ENCODE measurements around the gene TSNAXIP1.
A peak's percentile ranks its signal among the peaks of the same experiment; 100 is the strongest.
"Not testable (repeated sequence)": the region's sequence is repeated elsewhere in the genome, so short reads cannot be mapped to it uniquely, and the experiment has no call there.

TSNAXIP1 gene

DNA sequence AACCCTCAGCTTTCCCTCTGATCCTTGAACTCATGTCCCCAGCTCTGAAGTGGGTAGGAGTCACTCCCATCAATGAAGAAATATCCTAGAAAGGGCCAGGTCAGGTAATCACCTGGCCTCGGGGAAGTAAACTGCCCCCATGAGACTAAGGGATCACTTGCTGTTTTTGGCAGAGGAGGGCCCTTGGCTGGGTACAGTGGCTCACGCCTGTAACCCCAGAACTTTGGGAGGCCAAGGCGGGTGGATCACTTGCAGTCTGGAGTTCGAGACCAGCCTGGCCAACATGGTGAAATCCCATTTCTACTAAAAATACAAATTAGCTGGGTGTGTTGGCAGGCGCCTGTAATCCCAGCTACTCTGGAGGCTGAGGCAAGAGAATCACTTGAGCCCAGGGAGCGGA is 57.4 kb downstream of the TSNAXIP1 start:
- DNase-seq = not testable (repeated sequence)

DNA sequence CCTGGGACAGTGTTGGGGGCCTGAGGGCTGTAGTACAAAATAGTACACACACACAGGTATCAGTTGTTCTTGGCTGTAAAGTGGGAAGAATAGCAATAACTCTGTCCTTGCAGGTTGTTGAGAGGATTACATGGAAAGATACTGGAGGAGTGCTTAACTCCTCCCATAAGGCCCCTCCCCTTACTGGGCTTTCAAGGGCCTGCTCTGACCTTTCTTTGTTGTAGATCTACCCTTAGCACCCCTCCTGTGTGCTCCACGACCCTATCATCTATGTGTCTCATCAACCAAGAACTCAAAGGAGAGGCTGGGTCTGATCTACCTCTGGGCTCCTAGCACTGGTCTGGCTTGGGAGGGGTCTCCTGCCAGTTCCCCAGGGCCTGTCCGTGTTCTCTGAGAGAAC is 57.9 kb downstream of the TSNAXIP1 start:
- no peak for DNase-seq

DNA sequence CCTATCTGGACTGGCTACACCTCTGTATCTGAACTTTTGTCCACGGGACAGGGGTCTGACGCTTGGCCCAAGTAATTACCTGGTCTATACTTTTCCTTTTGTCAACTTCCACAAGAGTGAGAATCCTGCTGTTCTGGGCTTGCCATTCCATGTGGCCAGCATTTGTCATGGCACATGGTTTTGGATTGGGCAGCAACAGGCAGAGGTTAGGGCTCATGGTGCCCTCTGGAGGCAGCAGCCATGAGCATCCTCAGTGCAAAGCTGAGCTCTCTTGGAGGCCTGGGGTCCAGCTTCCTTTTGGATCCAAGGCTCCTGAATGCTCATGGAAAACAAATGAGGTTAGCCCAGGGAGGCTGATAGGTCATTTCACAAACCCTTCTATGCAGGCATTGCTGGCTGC is 58.6 kb downstream of the TSNAXIP1 start:
- no peak for DNase-seq

DNA sequence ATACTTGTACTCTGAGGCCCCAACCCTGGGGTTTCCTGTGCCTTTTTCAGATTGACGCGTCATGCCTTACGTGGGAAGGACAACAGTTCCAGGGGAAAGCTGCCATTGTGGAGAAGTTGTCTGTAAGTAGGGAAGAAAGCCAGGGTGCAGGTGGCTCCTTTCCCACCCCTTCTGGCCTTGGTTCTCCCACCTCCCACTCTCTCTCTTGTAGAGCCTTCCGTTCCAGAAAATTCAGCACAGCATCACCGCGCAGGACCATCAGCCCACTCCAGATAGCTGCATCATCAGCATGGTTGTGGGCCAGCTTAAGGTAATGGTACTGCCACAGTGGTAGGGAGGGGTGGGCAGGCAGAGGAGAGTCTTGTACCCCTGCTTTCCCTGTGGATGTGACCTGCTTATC is 61.6 kb downstream of the TSNAXIP1 start:
- DNase-seq = no peak

DNA sequence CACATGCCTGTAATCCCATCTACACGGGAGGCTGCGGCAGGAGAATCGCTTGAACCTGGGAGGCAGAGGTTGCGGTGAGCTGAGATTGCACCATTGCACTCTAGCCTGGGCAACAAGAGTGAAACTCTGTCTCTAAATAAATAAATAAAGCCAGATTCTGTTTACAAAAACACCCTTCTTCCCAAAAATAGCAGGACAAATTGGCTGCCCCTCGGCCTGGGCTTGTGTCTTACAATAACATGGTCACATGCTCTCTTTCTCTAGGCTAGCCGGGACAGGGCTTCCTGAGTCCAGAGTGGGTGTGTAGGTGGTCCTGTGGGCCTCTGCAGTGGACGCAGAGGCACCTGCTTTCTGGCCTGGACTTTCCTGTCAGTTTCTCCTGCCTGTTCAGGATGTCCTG is 63.0 kb downstream of the TSNAXIP1 start:
- DNase-seq = no peak

DNA sequence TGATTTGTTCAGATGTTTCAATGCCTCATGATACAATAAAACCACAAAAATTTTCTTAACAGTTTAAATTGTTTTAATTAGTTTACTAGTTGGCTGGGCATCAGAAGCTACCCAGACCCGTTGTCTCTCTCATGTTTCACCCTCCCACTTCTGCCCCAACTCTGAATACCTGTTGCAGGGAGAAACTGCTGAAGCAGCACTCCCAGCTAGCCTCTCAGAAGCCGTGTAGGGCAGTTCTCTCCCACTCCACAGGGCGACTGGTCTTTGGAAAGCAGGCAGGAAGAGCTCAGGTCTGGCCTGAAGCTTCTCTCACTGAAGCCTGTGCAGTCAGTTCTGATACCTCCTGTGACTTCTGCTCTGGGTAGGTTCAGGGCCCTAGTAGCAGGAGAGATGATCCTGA is 64.6 kb downstream of the TSNAXIP1 start:
- DNase-seq = no peak

DNA sequence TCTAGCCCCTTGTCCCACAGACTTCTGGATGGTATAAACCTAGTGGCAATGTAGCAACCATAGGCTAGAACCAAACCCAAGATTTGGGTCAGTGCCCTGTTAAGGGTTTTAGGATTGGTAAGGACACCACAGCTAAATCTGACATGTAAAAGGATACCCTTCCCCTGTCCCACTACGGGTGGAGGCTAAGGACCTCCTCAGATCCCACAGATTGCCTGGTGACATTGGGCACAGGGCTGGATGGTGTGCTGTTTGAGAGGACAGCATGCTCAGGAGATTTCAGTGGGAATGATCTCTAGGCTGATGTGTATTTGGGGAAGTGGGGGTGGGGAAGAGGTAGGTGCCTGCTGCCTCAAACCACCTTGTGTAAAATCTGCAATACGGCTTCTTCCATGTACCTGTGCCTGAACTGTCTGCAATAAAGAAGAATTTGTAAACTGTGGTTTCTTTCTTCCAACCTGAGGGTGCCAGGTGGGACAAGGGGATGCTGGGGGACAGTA is 65.5 kb downstream of the TSNAXIP1 start:
- DNase-seq = no peak

DNA sequence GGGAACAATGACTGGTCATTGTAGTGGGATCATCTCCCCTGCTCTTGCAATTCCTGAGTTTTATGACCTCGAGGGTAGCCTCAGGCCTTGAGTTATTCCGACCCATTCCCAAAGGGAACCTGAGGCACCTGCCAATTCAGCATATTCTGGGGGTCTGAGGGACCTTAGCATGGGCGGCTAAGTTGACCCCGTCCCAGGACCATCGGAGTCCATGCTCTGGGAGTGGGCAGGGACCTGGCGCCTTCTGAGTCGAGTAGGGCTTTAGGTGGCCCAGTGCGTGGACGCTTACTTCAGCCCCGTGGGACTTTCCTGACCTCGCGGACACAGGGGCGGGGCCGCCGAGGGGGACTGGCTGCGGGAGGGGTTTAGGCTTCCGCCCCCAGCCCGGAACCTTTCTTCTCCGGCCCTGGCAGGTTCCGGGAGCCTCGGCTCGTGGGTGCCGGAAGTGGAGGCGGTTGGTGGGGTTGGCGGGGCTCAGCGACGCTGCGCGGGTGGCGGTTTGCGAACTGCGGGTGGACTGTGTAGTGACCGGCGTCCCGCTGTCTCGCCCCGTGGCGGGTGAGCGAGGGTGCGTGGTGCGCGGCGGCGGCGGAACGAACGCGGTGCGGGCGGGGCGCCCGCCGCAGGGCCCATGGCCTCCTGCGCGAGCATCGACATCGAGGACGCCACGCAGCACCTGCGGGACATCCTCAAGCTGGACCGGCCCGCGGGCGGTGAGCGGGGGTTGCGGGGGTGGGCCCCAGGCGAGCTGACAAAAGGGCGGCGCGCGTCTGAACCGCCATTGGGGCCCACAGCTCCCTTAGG is 66.1 kb downstream of the TSNAXIP1 start, which contains the start of gene EDC4:
Gene EDC4 (plus strand): TSS at position 422 of the 804 bp plus-strand sequence. CDS start 210 bp downstream, at position 632.
- peak; percentile 84 for DNase-seq

DNA sequence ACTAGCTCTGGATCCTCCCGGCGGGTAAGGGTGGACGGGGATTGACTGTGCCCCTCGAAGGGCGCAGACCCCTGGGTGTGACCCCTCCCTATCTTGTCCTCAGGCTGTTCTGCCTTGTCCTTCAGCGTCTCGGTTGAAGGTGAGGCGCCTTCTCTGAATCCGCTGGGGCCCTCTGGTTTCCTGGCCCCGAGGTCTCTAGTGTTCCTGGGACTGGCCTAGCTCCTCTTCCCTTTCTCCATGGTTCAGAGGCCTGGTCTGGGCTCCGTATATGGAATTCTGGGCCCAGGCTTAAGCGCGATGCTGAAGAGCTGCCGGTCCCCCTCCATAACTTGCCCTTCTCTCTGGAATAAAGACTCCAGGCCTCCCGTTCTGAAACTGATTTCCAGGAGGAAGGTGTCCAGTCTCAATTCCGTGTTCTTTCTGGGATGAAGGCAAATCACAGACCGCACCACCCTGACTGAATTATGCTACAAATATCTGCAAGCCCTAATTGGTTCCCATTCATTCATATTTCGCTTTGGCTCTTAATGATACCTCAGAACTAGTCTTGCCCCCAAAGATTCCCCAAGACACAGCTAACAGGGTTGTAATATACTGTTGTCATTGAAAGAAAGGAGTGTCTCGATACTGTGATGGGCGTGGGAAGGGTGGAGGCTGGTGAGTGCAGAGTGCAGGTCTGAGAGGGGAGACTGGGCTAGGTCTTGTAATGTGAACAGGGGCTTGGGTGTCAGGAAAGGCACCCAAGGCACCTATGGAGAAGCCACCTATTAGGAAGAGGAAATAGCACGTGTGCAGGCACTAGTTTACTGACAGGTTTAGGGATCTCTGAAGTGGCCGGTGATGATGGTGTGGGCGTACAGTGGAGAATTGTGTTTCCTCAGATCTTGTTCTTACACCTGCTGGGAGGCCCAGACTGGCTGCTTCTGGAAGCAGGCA is 67.0 kb downstream of the TSNAXIP1 start:
- no peak for DNase-seq

DNA sequence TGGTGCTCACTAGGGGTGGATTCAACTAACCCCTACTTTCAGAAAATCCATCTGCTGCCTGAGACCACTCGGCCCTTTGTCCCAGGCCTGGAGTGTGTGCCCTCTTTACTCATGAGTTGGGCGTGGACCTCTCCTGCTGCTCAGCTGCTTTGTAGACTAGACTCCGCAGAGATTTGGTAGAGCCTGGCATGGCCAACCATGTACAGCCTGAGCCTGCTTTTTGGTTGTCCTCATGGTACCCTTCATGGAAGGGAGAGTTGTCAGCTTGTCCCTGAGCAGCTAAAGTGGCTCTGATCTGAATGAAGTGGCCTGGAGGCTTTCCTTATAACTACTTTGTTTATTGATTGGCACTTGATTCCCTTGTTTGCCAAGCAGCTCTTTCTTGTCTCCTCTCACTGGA is 67.7 kb downstream of the TSNAXIP1 start:
- DNase-seq = no peak

DNA sequence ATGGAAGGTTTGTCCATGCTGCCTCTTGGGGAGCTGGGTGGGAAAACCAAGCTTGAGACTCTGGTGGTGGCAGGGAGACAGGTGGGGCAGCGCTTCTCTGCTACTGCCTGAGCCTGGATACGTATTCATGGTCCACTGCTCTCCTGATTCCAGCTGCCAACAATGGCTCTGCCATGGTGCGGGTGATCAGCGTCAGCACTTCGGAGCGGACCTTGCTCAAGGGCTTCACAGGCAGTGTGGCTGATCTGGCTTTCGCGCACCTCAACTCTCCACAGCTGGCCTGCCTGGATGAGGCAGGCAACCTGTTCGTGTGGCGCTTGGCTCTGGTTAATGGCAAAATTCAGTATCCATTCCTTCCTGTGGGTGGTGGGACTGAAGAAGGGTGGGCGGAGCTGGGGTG is 70.4 kb downstream of the TSNAXIP1 start:
- DNase-seq = no peak

Data from activated gamma-delta T cell treated with Interleukin-2 at 50 U/mL for 16 hours (primary cell).